HG03575 (cell line): ENCODE results near the gene DDX50.
"Not testable (repeated sequence)": the region's sequence is repeated elsewhere in the genome, so short reads cannot be mapped to it uniquely, and the experiment has no call there.

Experiments used
- ATAC-seq: cut with Tn5 transposase; IDR thresholded peaks from one replicate; pipeline ENCODE4 v1.9.1; 2021; ENCODE audit not compliant: unreplicated experiment, insufficient number of reproducible peaks, low FRiP score; ENCODE audit errors: extremely low read depth

DDX50 gene

GRCh38 chr10:68973975-68974374, 72.9 kb downstream of the DDX50 start:
- no peak for ATAC-seq

GRCh38 chr10:68975936-68976473, 74.9 kb downstream of the DDX50 start:
- not testable (repeated sequence) for ATAC-seq

GRCh38 chr10:68979738-68980137, 78.6 kb downstream of the DDX50 start:
- ATAC-seq, result not testable (repeated sequence)

GRCh38 chr10:68981074-68981473, 80.0 kb downstream of the DDX50 start:
- no peak for ATAC-seq

GRCh38 chr10:68982389-68982788, 81.3 kb downstream of the DDX50 start:
- ATAC-seq, result no peak

- no peak for ATAC-seq
Measured at GRCh38 chr10:68987611-68988010, 86.5 kb downstream of the DDX50 start.

GRCh38 chr10:68988530-68989316, 87.6 kb downstream of the DDX50 start, which contains the start of gene KIFBP:
KIFBP (plus strand) TSS chr10:68988803; CDS start chr10:68988833, 30 bp downstream.
- peak; percentile 43 for ATAC-seq

GRCh38 chr10:68989317-68989990, 88.3 kb downstream of the DDX50 start:
- no peak for ATAC-seq

GRCh38 chr10:68992636-68993440, 91.7 kb downstream of the DDX50 start:
- no peak for ATAC-seq
